OCI-LY1 (cell line): ENCODE data around the gene PSG1.
"Not testable (repeated sequence)": the region's sequence is repeated elsewhere in the genome, so short reads cannot be mapped to it uniquely, and the experiment has no call there.

ENCODE experiments used
- CTCF ChIP-seq: fragments of 200-600 bp; sonication (generic), shearing (Covaris generic); IDR thresholded peaks from 2 replicates; pipeline ENCODE4 v1.5.1; 2017; ENCODE audit warnings: mild to moderate bottlenecking, antibody characterized with exemption, low read length, moderate library complexity, mixed read lengths
- EZH2 ChIP-seq: fragments of 200-600 bp; sonication (generic), shearing (Covaris generic); IDR thresholded peaks from 2 replicates; pipeline ENCODE4 v1.8.0; 2017; ENCODE audit warnings: borderline replicate concordance, mixed run types, mild to moderate bottlenecking, antibody characterized with exemption, low read length, moderate library complexity, mixed read lengths

GRCh38 chr19:42899110-42899509 lies 19.6 kb upstream of the PSG1 start:
- TF ChIP-seq EZH2, CTCF: not testable (repeated sequence)
